Astrocyte of the hippocampus (primary cell): ENCODE data around the gene DIP2C.

Source experiments
- DNase-seq: peaks from one replicate; pipeline ENCODE4 v3.0.0; 2011; ENCODE audit warnings: low read depth, low spot score

The DIP2C gene

DNA sequence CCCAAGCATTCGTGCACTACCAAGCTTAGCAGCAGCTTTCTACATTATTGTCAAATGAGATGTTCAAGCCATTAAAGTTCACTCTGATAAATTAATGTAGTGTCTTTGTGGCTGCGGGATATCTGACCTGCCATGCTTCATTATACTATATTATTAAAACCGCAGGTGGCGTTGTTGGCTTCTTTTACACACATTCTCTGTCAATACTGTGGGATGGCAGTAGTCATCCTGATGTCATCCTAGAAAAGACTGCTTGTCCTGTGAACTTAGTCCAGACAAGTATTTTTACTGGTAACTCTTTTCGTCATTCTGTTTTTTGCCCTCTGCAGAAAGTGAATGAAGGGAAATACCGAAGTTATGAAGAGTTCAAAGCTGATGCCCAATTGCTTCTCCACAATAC, 450.4 kb downstream of the DIP2C start:
- DNase-seq, result peak; percentile 42

DNA sequence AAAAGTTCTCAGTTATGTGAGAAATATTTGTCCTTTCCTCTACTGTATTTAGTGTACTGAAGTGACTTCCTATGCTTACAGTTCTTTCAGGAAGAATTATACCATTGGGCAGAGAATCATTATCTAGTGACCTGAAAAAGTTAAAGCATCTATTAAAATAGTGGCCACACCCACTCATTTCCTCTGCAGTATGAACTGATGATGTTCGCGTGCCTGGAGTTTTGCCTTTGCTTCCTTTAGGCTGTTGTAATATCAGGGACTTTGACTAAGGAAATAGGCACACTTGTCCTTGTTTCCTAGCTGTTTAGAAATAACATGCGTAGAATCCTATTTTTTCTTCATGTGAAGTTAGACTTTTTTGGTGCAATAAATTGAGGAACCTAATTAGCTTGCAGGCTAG, 453.6 kb downstream of the DIP2C start:
- DNase-seq, result no peak

GRCh38 chr10:234708-235406, 454.6 kb downstream of the DIP2C start:
- DNase-seq, result peak; percentile 8

DNA sequence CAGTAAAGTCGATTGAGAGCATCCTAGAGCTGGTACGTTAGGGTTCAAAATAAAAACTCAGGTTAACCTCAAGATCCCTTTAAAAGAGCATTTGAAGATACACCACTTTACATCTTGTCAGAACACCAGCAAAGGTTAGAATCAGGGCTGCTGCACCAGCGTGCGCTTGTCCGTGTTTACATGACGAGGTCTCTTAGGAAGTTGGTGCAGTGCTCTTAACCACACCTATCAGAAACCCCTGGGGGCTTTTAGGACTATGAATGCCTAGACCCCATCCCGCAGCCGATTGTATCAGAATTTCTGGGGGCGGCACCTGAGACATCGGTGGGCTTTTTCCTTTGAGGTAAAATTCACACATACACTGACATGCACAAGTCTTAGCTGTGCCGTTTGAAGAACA, 456.6 kb downstream of the DIP2C start:
- DNase-seq, result no peak

- no peak for DNase-seq
Observed at GRCh38 chr10:232061-232460, 457.4 kb downstream of the DIP2C start.

DNA sequence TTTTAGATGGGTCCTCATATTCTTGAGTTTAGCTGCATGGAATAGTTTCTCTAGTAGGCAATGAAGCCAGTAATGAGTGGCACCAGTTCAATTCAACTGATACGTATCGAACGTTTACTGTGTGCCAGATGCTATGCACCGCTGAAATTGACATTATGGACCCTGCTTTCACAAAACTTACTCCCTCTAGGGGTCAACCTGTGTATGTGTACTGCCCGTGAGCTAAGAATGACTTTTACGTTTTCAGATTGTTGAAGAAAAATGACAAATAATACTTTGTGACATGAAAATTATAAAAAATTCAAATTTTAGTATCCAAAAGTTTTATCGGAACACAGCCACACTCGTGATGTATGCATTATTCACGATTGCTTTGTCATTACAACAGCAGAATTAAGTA, 458.7 kb downstream of the DIP2C start:
- no peak for DNase-seq

DNA sequence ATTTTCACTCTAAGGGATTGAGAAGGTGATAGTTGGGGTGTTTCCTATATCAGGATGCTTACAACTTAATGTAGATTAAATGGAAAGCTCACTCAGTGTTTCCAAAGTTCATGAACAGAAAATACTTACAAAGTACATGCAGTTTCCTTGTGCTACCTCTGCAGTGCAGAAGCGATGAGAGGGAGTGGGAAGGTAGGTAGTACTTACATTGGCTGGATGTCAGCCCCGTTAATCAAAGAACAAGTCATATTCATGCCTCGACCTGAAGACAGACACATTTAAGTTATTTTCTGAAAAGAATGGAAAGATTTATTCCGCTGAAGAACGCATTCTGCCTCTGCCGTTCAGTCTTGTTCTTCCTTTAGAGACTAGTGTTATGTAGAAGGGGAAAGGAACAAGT, 461.1 kb downstream of the DIP2C start:
- no peak for DNase-seq

- DNase-seq, result no peak
Observed at GRCh38 chr10:227014-227413, 462.5 kb downstream of the DIP2C start.

- DNase-seq, result no peak
Observed at GRCh38 chr10:226018-226417, 463.4 kb downstream of the DIP2C start.

DNA sequence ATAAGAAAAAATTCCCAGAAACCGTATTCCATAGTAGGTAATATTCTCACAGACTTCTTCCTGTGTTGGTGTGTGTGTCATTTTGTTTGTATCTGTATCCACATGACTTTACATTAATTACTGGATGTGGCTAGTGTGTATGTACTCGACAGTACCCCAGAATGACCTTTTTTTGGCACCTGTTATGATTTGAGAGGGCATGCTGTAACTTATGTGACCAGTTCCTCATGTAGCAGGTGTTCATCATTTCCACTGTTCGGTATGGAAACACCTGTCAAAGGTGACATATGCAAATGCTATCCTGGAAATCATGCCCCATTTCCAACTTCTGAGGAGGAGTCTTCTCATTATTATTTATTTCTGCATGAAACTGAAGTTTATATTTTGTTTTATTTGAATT, 464.9 kb downstream of the DIP2C start:
- DNase-seq, result no peak
